Stimulated activated CD8-positive, alpha-beta memory T cell treated with anti-CD3 and anti-CD28 coated beads, Interleukin-7, amount 100 ng/mL, for 48 hours (primary cell): ENCODE data around the gene HOXA10.

ENCODE experiments used
- DNase-seq, 2 donors: peaks; one replicate each; pipeline ENCODE4 v3.0.0-alpha.2; 2020; ENCODE audit warnings: low read depth in 1 of 2; ENCODE audit errors: extremely low read depth in 1 of 2

The HOXA10 gene

DNA sequence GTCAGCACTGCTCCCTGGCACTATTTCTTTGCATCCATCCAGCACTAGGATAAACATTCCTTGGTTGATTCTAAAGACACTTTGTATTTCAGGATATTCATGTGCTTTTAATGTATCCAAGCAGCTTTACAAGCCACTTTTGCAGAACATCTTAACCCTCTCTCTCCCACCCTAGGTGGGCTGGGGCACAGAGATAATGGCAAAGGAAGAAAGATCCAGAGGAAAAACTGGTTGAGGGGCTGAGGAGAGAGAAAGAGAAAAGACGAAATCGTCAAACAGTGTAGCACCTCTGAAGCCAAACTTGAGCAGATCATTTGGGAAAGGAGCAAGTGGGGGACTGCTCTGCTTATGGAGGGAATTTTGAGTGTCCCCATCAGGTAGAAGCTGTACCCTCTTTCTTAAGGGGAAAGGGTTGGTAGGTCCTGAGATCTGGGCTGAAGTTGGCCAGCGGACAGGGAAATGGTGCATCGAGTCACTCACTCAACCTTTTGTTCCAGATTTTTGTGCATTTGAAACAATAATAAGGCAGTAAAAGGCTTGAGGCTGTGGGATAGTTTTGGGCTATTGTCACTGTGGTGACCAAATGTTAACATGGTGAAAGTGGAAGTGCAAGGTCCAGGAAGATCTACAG, 30.0 kb upstream of the HOXA10 start:
- no peak for DNase-seq

GRCh38 chr7:27203365-27203953, 29.3 kb upstream of the HOXA10 start:
- DNase-seq: no peak

- DNase-seq: no peak
Observed at GRCh38 chr7:27202862-27203134, 28.7 kb upstream of the HOXA10 start.

DNA sequence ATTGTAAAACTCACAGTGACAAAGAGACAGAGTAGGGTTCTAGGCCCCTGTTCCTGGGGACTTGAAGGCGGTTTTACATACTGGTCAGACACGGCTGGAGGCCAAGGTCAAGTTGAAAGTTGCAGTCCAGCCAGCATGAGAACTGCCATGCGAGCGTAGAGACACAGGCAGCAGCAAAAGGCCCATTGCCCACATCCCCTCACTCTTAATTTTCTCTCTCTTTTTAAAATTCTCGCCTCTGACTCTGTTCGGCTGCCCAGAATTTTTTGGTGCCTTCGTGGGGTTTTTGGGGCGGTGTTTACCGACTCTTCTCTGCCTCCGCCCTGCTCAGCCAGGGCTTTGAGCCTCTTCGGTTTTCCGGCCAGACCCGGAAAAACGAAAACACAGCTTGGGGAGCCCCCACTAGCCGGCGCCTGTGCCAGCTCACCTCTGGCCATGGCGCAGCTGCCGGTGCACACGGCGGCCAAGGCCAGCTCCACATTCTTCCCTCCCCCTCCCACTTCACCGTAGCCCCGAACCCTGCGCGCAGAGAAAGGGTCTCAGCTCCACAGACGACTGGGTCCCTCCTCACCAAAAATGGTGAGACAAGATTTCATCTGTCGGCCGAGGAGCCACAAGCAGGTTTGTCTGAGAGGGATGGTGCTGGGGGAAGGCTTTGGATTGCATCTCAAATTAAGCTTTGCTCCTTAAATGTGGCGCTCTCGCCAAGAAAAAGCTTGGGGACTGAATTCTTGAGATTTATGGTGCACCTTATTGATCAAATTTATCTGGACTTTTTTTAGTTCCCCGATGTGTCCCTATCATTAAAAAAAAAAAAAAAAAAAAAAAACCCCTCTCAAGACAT, 28.1 kb upstream of the HOXA10 start:
- DNase-seq: no peak

- no peak for DNase-seq
Observed at GRCh38 chr7:27201580-27202017, 27.5 kb upstream of the HOXA10 start.

GRCh38 chr7:27200761-27201579, 26.9 kb upstream of the HOXA10 start:
- DNase-seq: no peak

DNA sequence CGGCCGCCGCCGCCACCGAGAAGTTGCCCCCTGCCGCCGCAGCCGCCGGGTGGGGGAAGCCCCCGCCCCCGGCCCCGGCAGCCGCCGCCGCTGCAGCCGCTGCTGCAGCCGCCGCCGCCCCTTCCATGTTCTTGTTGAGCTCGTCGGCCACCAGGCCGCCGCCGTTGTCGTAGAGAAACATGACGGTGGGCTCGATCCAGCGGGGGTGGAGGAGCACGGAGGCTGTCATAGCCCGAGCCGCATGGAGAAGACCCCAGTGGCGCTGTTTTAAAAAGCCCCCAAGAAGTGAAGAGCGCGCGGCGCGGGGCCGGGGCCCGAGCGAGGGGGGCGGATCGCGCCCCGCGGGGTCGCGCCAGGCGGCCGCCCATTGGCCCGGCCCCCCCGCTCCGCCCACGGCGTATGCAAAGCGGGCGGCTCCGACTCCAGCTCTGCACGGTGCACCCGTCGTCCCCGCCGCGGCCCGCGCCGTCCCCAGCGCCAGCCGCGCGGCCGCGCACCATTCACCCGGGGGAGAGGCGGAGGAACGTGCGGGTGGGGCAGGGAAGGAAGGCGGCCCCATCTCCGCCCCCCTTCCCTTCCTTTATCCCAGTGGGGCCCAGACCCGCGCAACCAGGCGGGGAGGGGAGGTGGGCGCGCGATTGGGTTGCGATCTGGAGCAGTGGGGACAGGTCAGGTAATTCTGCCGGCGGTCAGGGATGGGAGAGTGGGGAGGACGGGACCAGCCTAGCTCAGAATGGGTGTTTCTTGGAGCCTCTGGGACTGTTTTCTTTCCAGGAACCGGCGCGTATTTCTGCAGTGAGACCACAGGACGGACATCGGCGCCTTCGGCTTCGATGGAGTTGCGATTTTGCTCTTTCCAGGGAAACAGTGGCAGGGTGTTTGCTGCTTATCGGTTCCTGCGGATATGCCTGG, 26.0 kb upstream of the HOXA10 start, which contains the start of gene HOXA13:
HOXA13 (minus strand) TSS at position 243 of the 912 bp plus-strand sequence; CDS start at position 229, 14 bp downstream.
- no peak for DNase-seq

DNA sequence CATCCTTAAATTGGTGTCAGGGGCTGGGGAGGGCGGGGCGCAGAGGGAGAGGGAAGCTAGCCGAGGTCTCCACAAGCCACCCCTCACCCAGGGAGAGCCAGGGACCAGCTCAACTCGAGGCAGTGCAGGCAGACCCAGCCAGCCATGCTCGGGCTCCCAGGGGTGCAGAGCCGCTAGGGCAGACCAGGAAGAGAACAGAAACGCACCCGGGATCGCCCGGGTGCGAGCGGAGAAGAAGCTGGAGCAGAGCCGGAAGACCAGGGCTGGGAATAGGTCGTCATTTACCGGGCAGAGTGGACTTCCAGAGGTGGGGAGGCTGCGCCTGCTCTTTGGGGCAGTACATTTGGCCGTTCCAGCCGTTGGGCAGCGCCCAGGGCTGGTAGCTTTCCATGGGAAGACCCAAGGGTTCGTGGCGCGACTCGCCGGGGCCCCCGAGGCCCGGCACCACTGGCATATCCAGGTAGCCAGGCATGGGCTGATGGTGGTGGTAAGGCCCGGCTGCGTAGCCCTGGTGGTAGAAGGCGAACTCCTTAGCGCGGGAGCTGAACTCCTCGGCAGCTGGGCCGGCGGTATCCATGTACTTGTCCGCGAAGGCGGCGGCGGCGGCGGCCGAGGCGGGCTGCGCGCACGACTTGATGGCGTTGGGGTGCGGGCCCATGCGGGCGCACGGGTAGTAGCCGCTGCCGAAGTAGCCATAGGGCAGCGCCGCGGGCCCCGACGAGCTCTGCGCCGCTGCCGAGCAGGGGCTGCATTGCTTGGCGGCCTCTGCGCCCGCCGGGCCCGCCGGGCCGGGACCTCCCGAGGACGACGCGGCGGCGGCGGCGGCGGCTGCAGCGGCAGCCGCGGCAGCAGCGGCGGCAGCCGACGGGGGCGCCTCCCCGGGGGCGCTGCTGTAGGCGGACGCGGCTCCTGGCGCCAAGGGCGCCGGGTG, 25.0 kb upstream of the HOXA10 start:
- DNase-seq: no peak

DNA sequence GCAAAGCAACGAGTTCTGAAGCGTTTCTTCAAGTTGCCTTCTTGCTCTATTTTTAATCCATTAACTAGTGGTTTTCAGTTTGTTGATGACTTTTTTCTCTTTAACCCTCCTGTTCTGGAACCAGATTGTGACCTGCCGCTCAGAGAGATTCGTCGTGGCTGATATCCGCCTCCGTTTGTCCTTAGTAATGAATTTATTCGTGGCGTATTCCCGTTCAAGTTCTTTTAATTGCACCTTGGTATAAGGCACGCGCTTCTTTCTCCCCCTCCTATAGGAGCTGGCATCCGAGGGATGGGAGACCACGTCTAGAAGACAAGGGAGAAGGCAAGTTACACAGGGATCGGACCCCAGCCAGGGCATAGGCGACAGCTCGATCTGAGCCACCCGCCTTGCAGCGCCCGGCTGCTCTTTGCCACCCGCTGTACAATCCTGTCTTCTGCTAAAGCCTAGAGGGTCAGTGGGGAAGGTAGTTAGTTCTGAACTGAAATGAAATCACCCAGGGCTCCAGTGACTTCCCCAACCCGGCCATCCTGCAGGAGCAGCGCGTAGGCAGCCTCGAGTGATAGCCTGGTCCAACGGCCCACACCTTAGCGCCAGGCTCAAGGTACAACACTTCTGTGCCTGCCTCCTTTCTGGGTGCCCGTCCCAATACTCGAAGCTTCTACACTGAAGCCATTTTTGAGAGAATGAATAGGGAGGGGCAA, 24.2 kb upstream of the HOXA10 start:
- no peak for DNase-seq

GRCh38 chr7:27197137-27198042, 23.3 kb upstream of the HOXA10 start:
- DNase-seq: no peak

- DNase-seq: peak in 1 of 2 donors; percentile 70
Observed at GRCh38 chr7:27196287-27196767, 22.2 kb upstream of the HOXA10 start.

GRCh38 chr7:27194686-27195379, 20.7 kb upstream of the HOXA10 start:
- DNase-seq: no peak

GRCh38 chr7:27194002-27194352, 19.9 kb upstream of the HOXA10 start:
- DNase-seq: no peak

DNA sequence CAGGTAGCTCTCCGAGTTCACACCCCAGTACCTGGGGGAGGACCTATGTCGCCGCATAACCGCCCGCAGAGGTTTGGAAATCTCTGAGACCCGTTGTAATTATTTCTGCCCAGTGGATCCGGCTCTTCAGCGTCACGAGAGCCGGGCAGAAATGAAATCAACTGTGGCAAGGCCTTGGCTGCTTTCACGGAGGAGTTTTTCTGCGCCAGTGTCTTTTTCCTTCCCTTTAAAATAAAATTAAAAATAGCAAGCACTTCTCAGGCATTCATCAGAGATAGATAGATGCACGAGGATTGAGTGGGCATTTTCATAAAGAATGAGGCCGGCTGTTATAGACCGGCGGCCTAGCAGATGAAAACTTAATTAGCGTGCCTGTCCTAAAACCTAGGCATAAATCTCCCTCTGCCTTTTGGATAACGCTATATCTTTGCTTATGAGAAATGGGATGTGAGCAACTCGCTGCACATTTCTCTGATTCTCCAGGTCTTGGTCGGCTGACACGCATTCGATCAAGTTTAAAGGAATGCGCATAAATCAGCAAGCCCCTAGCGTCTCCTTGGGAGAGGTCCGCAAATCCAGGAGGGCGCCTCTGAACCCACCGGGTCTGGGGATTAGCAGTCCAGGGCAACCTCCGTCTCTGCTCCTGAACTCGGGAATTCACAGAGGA, 19.3 kb upstream of the HOXA10 start:
- DNase-seq: no peak

GRCh38 chr7:27192546-27193334, 18.6 kb upstream of the HOXA10 start:
- DNase-seq: no peak
